H9 (cell line): ENCODE results near the gene ASXL3. TPM values are rescaled to one million over a fixed set of nuclear protein-coding genes. Genes with fewer than 3 reads are reported as not detected.

Experiments
- DNase-seq: peaks from one replicate; pipeline ENCODE4 v3.0.0-alpha.2; 2017
- H2AFZ ChIP-seq: one replicate; pipeline ENCODE4 v1.6.1; 2013; ENCODE audit warnings: mild to moderate bottlenecking, low read length, control low read depth, moderate library complexity
- H2AK5ac ChIP-seq: 2 replicates; pipeline ENCODE4 v1.6.1; 2013; ENCODE audit warnings: low read length, control low read depth, mixed read lengths; ENCODE audit not compliant: insufficient read length
- H2BK120ac ChIP-seq: one replicate; pipeline ENCODE4 v1.6.1; 2013; ENCODE audit warnings: low read depth, mild to moderate bottlenecking, low read length, control low read depth, inconsistent platforms; ENCODE audit not compliant: poor library complexity, severe bottlenecking
- H2BK12ac ChIP-seq: 2 replicates; pipeline ENCODE4 v1.6.1; 2013; ENCODE audit warnings: low read length, control low read depth, mixed read lengths, low read depth; ENCODE audit not compliant: insufficient read length
- H2BK15ac ChIP-seq: 2 replicates; pipeline ENCODE4 v1.6.1; 2013; ENCODE audit warnings: low read depth, low read length, control low read depth
- H2BK20ac ChIP-seq: one replicate; pipeline ENCODE4 v1.6.1; 2013; ENCODE audit warnings: low read depth, mild to moderate bottlenecking, low read length, control low read depth, inconsistent platforms; ENCODE audit not compliant: poor library complexity, severe bottlenecking
- H2BK5ac ChIP-seq: 2 replicates; pipeline ENCODE4 v1.6.1; 2013; ENCODE audit warnings: low read length, control low read depth, mixed read lengths; ENCODE audit not compliant: insufficient read length
- H3K14ac ChIP-seq: 2 replicates; pipeline ENCODE4 v1.6.1; 2013; ENCODE audit warnings: low read length, control low read depth; ENCODE audit not compliant: insufficient read depth
- H3K18ac ChIP-seq: 2 replicates; pipeline ENCODE4 v1.6.1; 2013; ENCODE audit warnings: low read depth, mild to moderate bottlenecking, mixed read lengths, low read length, control low read depth; ENCODE audit not compliant: insufficient read length
- H3K23ac ChIP-seq: 2 replicates; pipeline ENCODE4 v1.6.1; 2013; ENCODE audit warnings: low read length, control low read depth, mixed read lengths, low read depth; ENCODE audit not compliant: insufficient read length
- H3K23me2 ChIP-seq: 2 replicates; pipeline ENCODE4 v1.6.1; 2013; ENCODE audit warnings: low read depth, mild to moderate bottlenecking, mixed read lengths, low read length, control low read depth; ENCODE audit not compliant: insufficient read length, poor library complexity, severe bottlenecking
- H3K27ac ChIP-seq: 2 replicates; pipeline ENCODE4 v1.5.1; 2013; ENCODE audit warnings: low read length, control low read depth, mixed read lengths, low read depth; ENCODE audit not compliant: insufficient read length
- H3K27me3 ChIP-seq: 2 replicates; pipeline ENCODE4 v1.6.1; 2013; ENCODE audit warnings: low read length, control low read depth, inconsistent platforms; ENCODE audit not compliant: insufficient read depth
- H3K4ac ChIP-seq: 2 replicates; pipeline ENCODE4 v1.6.1; 2013; ENCODE audit warnings: low read depth, mild to moderate bottlenecking, control low read depth, inconsistent platforms, low read length, moderate library complexity
- H3K4me1 ChIP-seq: 2 replicates; pipeline ENCODE4 v1.6.1; 2013; ENCODE audit warnings: low read length, control low read depth, inconsistent platforms; ENCODE audit not compliant: insufficient read depth
- H3K4me2 ChIP-seq: 2 replicates; pipeline ENCODE4 v1.6.1; 2013; ENCODE audit warnings: low read length, control low read depth, mixed read lengths; ENCODE audit not compliant: insufficient read length, insufficient read depth
- H3K56ac ChIP-seq: 2 replicates; pipeline ENCODE4 v1.6.1; 2013; ENCODE audit warnings: low read depth, mild to moderate bottlenecking, mixed read lengths, low read length, control low read depth; ENCODE audit not compliant: insufficient read length
- H3K79me1 ChIP-seq: 2 replicates; pipeline ENCODE4 v1.6.1; 2013; ENCODE audit warnings: low read depth, mild to moderate bottlenecking, moderate library complexity, low read length, control low read depth, inconsistent platforms; ENCODE audit not compliant: insufficient read depth, poor library complexity, severe bottlenecking
- H3K79me2 ChIP-seq: 2 replicates; pipeline ENCODE4 v1.6.1; 2013; ENCODE audit warnings: low read length, control low read depth, inconsistent platforms; ENCODE audit not compliant: insufficient read depth
- H3K9ac ChIP-seq: 2 replicates; pipeline ENCODE4 v1.6.1; 2013; ENCODE audit warnings: low read length, control low read depth, mixed read lengths; ENCODE audit not compliant: insufficient read length; ENCODE audit errors: extremely low read depth
- H3K9me3 ChIP-seq: one replicate; pipeline ENCODE4 v1.6.1; 2013; ENCODE audit warnings: low read depth, low read length, inconsistent platforms; ENCODE audit not compliant: control insufficient read depth
- H3T11ph ChIP-seq: one replicate; pipeline ENCODE4 v1.6.1; 2013; ENCODE audit warnings: mild to moderate bottlenecking, low read length, control low read depth, inconsistent platforms
- H4K20me1 ChIP-seq: one replicate; pipeline ENCODE4 v1.6.1; 2013; ENCODE audit not compliant: control insufficient read depth, insufficient read length, insufficient read depth
- H4K5ac ChIP-seq: 2 replicates; pipeline ENCODE4 v1.6.1; 2013; ENCODE audit warnings: low read depth, mild to moderate bottlenecking, mixed read lengths, low read length, control low read depth; ENCODE audit not compliant: insufficient read length
- H4K8ac ChIP-seq: replicated peaks from 2 replicates; pipeline ENCODE4 v1.6.1; 2013; ENCODE audit warnings: low read length, control low read depth, mixed read lengths, low read depth; ENCODE audit not compliant: insufficient read length
- H4K91ac ChIP-seq: 2 replicates; pipeline ENCODE4 v1.6.1; 2013; ENCODE audit warnings: low read depth, mild to moderate bottlenecking, moderate library complexity, mixed read lengths, low read length, control low read depth; ENCODE audit not compliant: insufficient read length
- H3K27ac Mint-ChIP-seq, 3 experiments: 2 replicates in 2 of 3; 3 replicates in 1 of 3; pipeline ENCODE4 v1.8.0; 2020 to 2021; ENCODE audit warnings: mixed read lengths in 3 of 3, mild to moderate bottlenecking in 1 of 3, moderate library complexity in 1 of 3
- H3K27me3 Mint-ChIP-seq: 2 replicates; pipeline ENCODE4 v1.8.0; 2021; ENCODE audit warnings: low read depth, mild to moderate bottlenecking, moderate library complexity, mixed read lengths
- H3K36me3 Mint-ChIP-seq, 3 experiments: 2 replicates in 2 of 3; 3 replicates in 1 of 3; pipeline ENCODE4 v1.8.0; 2020 to 2021; ENCODE audit warnings: low read depth in 3 of 3, mixed read lengths in 3 of 3; ENCODE audit not compliant: insufficient read depth in 1 of 3
- H3K4me1 Mint-ChIP-seq, 2 experiments: 2 replicates each; pipeline ENCODE4 v1.8.0; 2020; ENCODE audit warnings: mixed read lengths in 2 of 2
- H3K4me3 Mint-ChIP-seq, 2 experiments: 2 replicates in 1 of 2; 3 replicates in 1 of 2; pipeline ENCODE4 v1.8.0; 2020 to 2021; ENCODE audit warnings: mild to moderate bottlenecking in 2 of 2, mixed read lengths in 2 of 2, moderate library complexity in 1 of 2
- H3K9me3 Mint-ChIP-seq, 2 experiments: 2 replicates in 1 of 2; 3 replicates in 1 of 2; pipeline ENCODE4 v1.8.0; 2020; ENCODE audit warnings: mild to moderate bottlenecking in 2 of 2, mixed read lengths in 2 of 2, moderate library complexity in 1 of 2
- WGBS: extraction: QIAGEN DNeasy Blood & Tissue Kit; methylation state at CpG from one replicate; pipeline ENCODE4 v1.1.7; 2013; ENCODE audit warnings: missing lambda C conversion rate, low lambda C conversion rate, mixed read lengths; ENCODE audit not compliant: insufficient read length; ENCODE audit errors: extremely low coverage; 5-methylcytosine and 5-hydroxymethylcytosine counted together
- total RNA-seq: library from RNA; stranded (reverse); gene quantifications from 2 replicates; pipeline ENCODE4 v1.2.1, GENCODE V29; 2021
- TF ChIP-seq, protein P1 (sequence below): fragments of 200-600 bp; sonication (generic); conservative IDR thresholded peaks from 3 replicates; pipeline ENCODE4 v1.8.0; 2021; ENCODE audit warnings: antibody characterized with exemption, mild to moderate bottlenecking

Gene ASXL3
- total RNA-seq, 1 experiment from 2014 or later = 0.35 TPM

GRCh38 chr18:33584548-33585430, 6.8 kb downstream of the ASXL3 start:
- Histone ChIP-seq H3K23me2 (no peaks in the 10 kb centered on the region), H4K8ac (no peak overlapping the region), H3K14ac (no peak overlapping the region), H3K79me2 (no peaks in the 10 kb centered on the region), H3K27me3 (no peaks in the 10 kb centered on the region), H2BK120ac (no peak overlapping the region), H4K91ac (no peak overlapping the region), H3K9ac (no peak overlapping the region), H3K4ac (no peak overlapping the region), H3K4me2 (peak overlapping the region; percentile 13), H2AK5ac (no peak overlapping the region), H3K4me1 (peaks cover 4% of the 10 kb centered on the region; the same call in 1 of the 2 replicates), H3K18ac (no peak overlapping the region), H2BK12ac (no peak overlapping the region), H2AFZ (no peak overlapping the region), H4K5ac (no peak overlapping the region), H4K20me1 (no peaks in the 10 kb centered on the region), H3K9me3 (no peaks in the 10 kb centered on the region), H2BK15ac (no peak overlapping the region), H3K79me1 (no peaks in the 10 kb centered on the region), H3K27ac (no peak overlapping the region), H2BK20ac (no peak overlapping the region), H3K23ac (no peak overlapping the region), H3K56ac (no peak overlapping the region), H2BK5ac (no peak overlapping the region), H3T11ph (no peak overlapping the region)
- Mint-ChIP-seq H3K27me3 (no peaks in the 10 kb centered on the region; the same call in none of the 2 replicates), H3K4me3 (peak overlapping the region in 1 of 2 experiments; percentile 0; a peak in 1 of 5 replicates), H3K9me3 (peaks cover 0 to 8% of the 10 kb centered on the region in 2 experiments; a peak in 3 of 5 replicates), H3K27ac (peak overlapping the region in 1 of 3 experiments; percentile 4; a peak in 1 of 7 replicates), H3K4me1 (peaks cover 17 to 31% of the 10 kb centered on the region in 2 experiments), H3K36me3 (peaks cover 0 to 8% (median 2%) of the 10 kb centered on the region in 3 experiments; a peak in 3 of 7 replicates)
- TF ChIP-seq, protein P1, sequence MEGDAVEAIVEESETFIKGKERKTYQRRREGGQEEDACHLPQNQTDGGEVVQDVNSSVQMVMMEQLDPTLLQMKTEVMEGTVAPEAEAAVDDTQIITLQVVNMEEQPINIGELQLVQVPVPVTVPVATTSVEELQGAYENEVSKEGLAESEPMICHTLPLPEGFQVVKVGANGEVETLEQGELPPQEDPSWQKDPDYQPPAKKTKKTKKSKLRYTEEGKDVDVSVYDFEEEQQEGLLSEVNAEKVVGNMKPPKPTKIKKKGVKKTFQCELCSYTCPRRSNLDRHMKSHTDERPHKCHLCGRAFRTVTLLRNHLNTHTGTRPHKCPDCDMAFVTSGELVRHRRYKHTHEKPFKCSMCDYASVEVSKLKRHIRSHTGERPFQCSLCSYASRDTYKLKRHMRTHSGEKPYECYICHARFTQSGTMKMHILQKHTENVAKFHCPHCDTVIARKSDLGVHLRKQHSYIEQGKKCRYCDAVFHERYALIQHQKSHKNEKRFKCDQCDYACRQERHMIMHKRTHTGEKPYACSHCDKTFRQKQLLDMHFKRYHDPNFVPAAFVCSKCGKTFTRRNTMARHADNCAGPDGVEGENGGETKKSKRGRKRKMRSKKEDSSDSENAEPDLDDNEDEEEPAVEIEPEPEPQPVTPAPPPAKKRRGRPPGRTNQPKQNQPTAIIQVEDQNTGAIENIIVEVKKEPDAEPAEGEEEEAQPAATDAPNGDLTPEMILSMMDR = no peak
- WGBS = no CpG with 5 or more reads among the region's 3 CpGs
- DNase-seq = peak; percentile 50
